ENCODE measurements around the gene DISC1. TPM values are rescaled to one million over a fixed set of nuclear protein-coding genes. Genes with fewer than 3 reads are reported as not detected.
A peak's percentile ranks its signal among the peaks of the same experiment; 100 is the strongest.
"Not testable (repeated sequence)": the region's sequence is repeated elsewhere in the genome, so short reads cannot be mapped to it uniquely, and the experiment has no call there.

The DISC1 gene
- 5.6 and 6.3 TPM in 2 replicates for total RNA-seq (2014; rRNA removed; shearing (Covaris generic))

GRCh38 chr1:231626535-231626950 is at the start of gene DISC1:
Gene DISC1 (plus strand): TSS chr1:231626790. CDS start chr1:231626868, 78 bp downstream.
- Histone ChIP-seq H3K27me3 (ENCODE audit: control insufficient read depth, insufficient read depth, low read length) (peaks cover 12% of the 10 kb centered on the region), H3K4me3 (ENCODE audit: insufficient read depth, low read depth, low read length) (peak within 1 kb of the TSS; percentile 95), H3K36me3 (replicated peaks; ENCODE audit: control insufficient read depth, insufficient read depth, low read length) (no peaks in the 10 kb centered on the region)
- DNase-seq: peak; percentile 95

GRCh38 chr1:231576804-231577718 is 49.5 kb upstream of the DISC1 start:
- no peak for DNase-seq
- Histone ChIP-seq H3K27me3 (ENCODE audit: control insufficient read depth, insufficient read depth, low read length) (no peaks in the 10 kb centered on the region), H3K4me3 (ENCODE audit: insufficient read depth, low read depth, low read length) (no peak overlapping the region), H3K36me3 (replicated peaks; ENCODE audit: control insufficient read depth, insufficient read depth, low read length) (no peaks in the 10 kb centered on the region)

GRCh38 chr1:231580874-231581273 is 45.7 kb upstream of the DISC1 start:
- Histone ChIP-seq H3K36me3 (replicated peaks; ENCODE audit: control insufficient read depth, insufficient read depth, low read length) (no peaks in the 10 kb centered on the region), H3K27me3 (ENCODE audit: control insufficient read depth, insufficient read depth, low read length) (no peaks in the 10 kb centered on the region), H3K4me3 (ENCODE audit: insufficient read depth, low read depth, low read length) (no peak overlapping the region)
- no peak for DNase-seq

- DNase-seq: no peak
- H3K36me3 ChIP-seq (replicated peaks; ENCODE audit: control insufficient read depth, insufficient read depth, low read length): no peaks in the 10 kb centered on the region
- H3K4me3 ChIP-seq (ENCODE audit: insufficient read depth, low read depth, low read length): no peak overlapping the region
- no peaks in the 10 kb centered on the region for H3K27me3 ChIP-seq (ENCODE audit: control insufficient read depth, insufficient read depth, low read length)
These were observed 44.7 kb upstream of the DISC1 start for GRCh38 chr1:231581859-231582258.

- no peaks in the 10 kb centered on the region for H3K27me3 ChIP-seq (ENCODE audit: control insufficient read depth, insufficient read depth, low read length)
- DNase-seq: no peak
- H3K36me3 ChIP-seq (replicated peaks; ENCODE audit: control insufficient read depth, insufficient read depth, low read length): no peaks in the 10 kb centered on the region
- H3K4me3 ChIP-seq (ENCODE audit: insufficient read depth, low read depth, low read length): no peak overlapping the region
These were observed 43.2 kb upstream of the DISC1 start for GRCh38 chr1:231583376-231583775.

GRCh38 chr1:231584117-231584516 is 42.5 kb upstream of the DISC1 start:
- no peak for DNase-seq
- no peaks in the 10 kb centered on the region for H3K36me3 ChIP-seq (replicated peaks; ENCODE audit: control insufficient read depth, insufficient read depth, low read length)
- no peak overlapping the region for H3K4me3 ChIP-seq (ENCODE audit: insufficient read depth, low read depth, low read length)
- no peaks in the 10 kb centered on the region for H3K27me3 ChIP-seq (ENCODE audit: control insufficient read depth, insufficient read depth, low read length)

- H3K4me3 ChIP-seq (ENCODE audit: insufficient read depth, low read depth, low read length): no peak overlapping the region
- H3K36me3 ChIP-seq (replicated peaks; ENCODE audit: control insufficient read depth, insufficient read depth, low read length): no peaks in the 10 kb centered on the region
- H3K27me3 ChIP-seq (ENCODE audit: control insufficient read depth, insufficient read depth, low read length): no peaks in the 10 kb centered on the region
- DNase-seq: no peak
These were observed 41.7 kb upstream of the DISC1 start for GRCh38 chr1:231584921-231585320.

- no peaks in the 10 kb centered on the region for H3K36me3 ChIP-seq (replicated peaks; ENCODE audit: control insufficient read depth, insufficient read depth, low read length)
- H3K4me3 ChIP-seq (ENCODE audit: insufficient read depth, low read depth, low read length): no peak overlapping the region
- peak; percentile 65 for DNase-seq
- H3K27me3 ChIP-seq (ENCODE audit: control insufficient read depth, insufficient read depth, low read length): no peaks in the 10 kb centered on the region
These were observed 36.0 kb upstream of the DISC1 start for GRCh38 chr1:231590453-231591198.

GRCh38 chr1:231591466-231591865 is 35.1 kb upstream of the DISC1 start:
- Histone ChIP-seq H3K36me3 (replicated peaks; ENCODE audit: control insufficient read depth, insufficient read depth, low read length) (no peaks in the 10 kb centered on the region), H3K4me3 (ENCODE audit: insufficient read depth, low read depth, low read length) (no peak overlapping the region), H3K27me3 (ENCODE audit: control insufficient read depth, insufficient read depth, low read length) (no peaks in the 10 kb centered on the region)
- no peak for DNase-seq

GRCh38 chr1:231592809-231593208 is 33.8 kb upstream of the DISC1 start:
- Histone ChIP-seq H3K36me3 (replicated peaks; ENCODE audit: control insufficient read depth, insufficient read depth, low read length) (no peaks in the 10 kb centered on the region), H3K27me3 (ENCODE audit: control insufficient read depth, insufficient read depth, low read length) (no peaks in the 10 kb centered on the region), H3K4me3 (ENCODE audit: insufficient read depth, low read depth, low read length) (no peak overlapping the region)
- DNase-seq: no peak

- not testable (repeated sequence) for DNase-seq; H3K4me3 ChIP-seq (ENCODE audit: insufficient read depth, low read depth, low read length); H3K36me3 ChIP-seq (replicated peaks; ENCODE audit: control insufficient read depth, insufficient read depth, low read length); H3K27me3 ChIP-seq (ENCODE audit: control insufficient read depth, insufficient read depth, low read length)
These were observed 33.3 kb upstream of the DISC1 start for GRCh38 chr1:231593264-231593663.

GRCh38 chr1:231594123-231594522 is 32.5 kb upstream of the DISC1 start:
- H3K4me3 ChIP-seq (ENCODE audit: insufficient read depth, low read depth, low read length): no peak overlapping the region
- no peaks in the 10 kb centered on the region for H3K36me3 ChIP-seq (replicated peaks; ENCODE audit: control insufficient read depth, insufficient read depth, low read length)
- no peaks in the 10 kb centered on the region for H3K27me3 ChIP-seq (ENCODE audit: control insufficient read depth, insufficient read depth, low read length)
- no peak for DNase-seq

- Histone ChIP-seq H3K4me3 (ENCODE audit: insufficient read depth, low read depth, low read length) (no peak overlapping the region), H3K36me3 (replicated peaks; ENCODE audit: control insufficient read depth, insufficient read depth, low read length) (no peaks in the 10 kb centered on the region), H3K27me3 (ENCODE audit: control insufficient read depth, insufficient read depth, low read length) (no peaks in the 10 kb centered on the region)
- DNase-seq: no peak
These were observed 31.8 kb upstream of the DISC1 start for GRCh38 chr1:231594749-231595148.

GRCh38 chr1:231596337-231596791 is 30.2 kb upstream of the DISC1 start:
- Histone ChIP-seq H3K27me3 (ENCODE audit: control insufficient read depth, insufficient read depth, low read length) (no peaks in the 10 kb centered on the region), H3K36me3 (replicated peaks; ENCODE audit: control insufficient read depth, insufficient read depth, low read length) (no peaks in the 10 kb centered on the region), H3K4me3 (ENCODE audit: insufficient read depth, low read depth, low read length) (no peak overlapping the region)
- no peak for DNase-seq

GRCh38 chr1:231597971-231598370 is 28.6 kb upstream of the DISC1 start:
- DNase-seq: no peak
- no peak overlapping the region for H3K4me3 ChIP-seq (ENCODE audit: insufficient read depth, low read depth, low read length)
- no peaks in the 10 kb centered on the region for H3K36me3 ChIP-seq (replicated peaks; ENCODE audit: control insufficient read depth, insufficient read depth, low read length)
- no peaks in the 10 kb centered on the region; the same call in 1 of the 2 replicates for H3K27me3 ChIP-seq (ENCODE audit: control insufficient read depth, insufficient read depth, low read length)

Measured in H7 (cell line).